PC-3 (cell line): ENCODE results near the gene CRYGS.

ENCODE experiments used
- CTCF ChIP-seq: fragments of 300-600 bp; sonication (generic); conservative IDR thresholded peaks from 2 replicates; pipeline ENCODE4 v1.5.1; 2017; ENCODE audit warnings: antibody characterized with exemption, low read depth, mild to moderate bottlenecking, low read length
- EZH2phosphoT487 ChIP-seq: fragments of 300-600 bp; sonication (generic); IDR thresholded peaks from 2 replicates; pipeline ENCODE4 v1.6.1; 2018; ENCODE audit warnings: mild to moderate bottlenecking, antibody characterized with exemption, low read length, borderline replicate concordance

- TF ChIP-seq CTCF: no peak
- no peak for TF ChIP-seq EZH2phosphoT487
Measured at GRCh38 chr3:186540835-186541226, 3.3 kb downstream of the CRYGS start.
